ENCODE results near the gene TEX22.
"Not testable (repeated sequence)": the region's sequence is repeated elsewhere in the genome, so short reads cannot be mapped to it uniquely, and the experiment has no call there.

Gene TEX22, protein sequence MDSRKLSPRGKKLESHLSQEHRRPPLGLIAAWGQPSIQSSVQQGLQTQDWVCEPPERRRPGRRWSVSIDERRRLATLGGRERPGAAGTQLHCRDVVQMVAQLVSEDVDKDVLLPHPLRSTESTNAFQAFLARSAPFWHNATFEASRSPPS

DNA sequence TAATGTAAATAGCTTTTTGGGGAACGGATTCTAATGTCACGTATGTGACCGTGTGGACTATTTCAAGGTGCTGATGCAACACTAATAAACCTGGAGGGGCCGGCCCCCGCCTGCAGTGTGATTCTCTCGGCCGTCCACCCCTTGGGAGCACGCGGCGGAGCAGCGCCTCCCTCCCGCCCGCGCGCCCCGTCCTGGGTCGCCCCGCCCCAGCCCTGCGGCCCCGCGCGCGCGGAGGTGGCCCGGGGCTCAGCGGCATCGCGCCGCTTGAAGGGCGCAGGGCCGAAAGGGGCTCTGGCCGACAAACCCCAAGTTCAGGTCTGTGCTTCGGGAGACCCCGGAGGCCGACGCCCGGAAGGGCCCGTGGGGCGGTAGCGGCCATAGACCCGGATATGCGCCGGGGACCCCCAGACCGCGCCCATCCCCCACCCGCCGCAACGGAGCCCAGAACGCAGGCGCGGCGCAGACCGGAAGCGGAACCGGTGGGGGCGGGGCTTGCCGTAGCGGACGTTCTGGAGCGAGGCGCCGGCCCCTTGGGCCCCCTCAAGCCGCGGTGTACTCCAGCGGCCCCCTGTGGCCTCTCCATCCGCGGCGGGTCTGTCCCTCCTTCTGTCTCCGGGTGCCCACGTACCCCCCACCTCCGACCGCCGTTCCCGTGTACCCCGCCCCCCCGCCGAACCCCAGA is at the start of gene TEX22:
Gene TEX22 (plus strand): TSS at position 495 of the 682 bp plus-strand sequence. CDS start 803 bp downstream, outside the sequence.
- peak; percentile 79 for DNase-seq (ENCODE audit: low spot score)

DNA sequence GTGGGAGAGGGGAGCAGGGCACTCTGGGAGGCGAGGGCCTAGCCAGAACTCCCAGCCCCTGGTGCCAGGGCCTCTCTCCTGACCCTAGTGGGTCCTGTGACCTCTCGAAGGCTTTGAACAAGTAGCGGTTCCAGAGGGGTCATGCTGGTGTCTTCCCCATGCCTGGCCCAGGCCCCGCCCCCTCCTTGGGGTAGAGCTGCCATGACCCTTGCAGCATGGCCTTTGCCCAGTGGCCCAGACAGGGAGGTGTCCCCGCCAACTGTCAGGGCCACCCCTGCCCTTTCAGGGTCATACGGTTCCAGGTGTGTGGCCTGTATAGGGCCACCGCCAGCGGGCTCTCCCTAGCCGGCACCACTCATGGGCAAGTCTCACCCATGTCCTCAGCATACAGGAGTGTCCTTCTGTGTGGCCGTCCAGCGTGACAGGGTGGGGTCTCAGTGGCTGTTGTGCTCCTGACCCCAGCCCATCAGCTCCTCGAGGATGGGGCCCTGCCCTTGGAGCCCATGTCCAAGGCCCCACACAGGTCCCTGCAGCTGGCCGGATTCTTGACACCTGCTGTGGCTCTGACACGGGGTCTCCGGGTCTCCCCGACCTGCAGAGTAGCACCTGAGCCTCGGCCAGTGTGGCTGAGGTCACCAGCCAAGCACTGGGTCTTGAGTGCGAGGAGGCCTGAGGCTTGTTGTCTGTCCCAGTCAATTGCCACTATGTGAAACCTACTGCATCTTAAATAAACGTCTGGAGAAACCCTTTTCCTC is 49.2 kb upstream of the TEX22 start:
- no peak for DNase-seq (ENCODE audit: low spot score)

DNA sequence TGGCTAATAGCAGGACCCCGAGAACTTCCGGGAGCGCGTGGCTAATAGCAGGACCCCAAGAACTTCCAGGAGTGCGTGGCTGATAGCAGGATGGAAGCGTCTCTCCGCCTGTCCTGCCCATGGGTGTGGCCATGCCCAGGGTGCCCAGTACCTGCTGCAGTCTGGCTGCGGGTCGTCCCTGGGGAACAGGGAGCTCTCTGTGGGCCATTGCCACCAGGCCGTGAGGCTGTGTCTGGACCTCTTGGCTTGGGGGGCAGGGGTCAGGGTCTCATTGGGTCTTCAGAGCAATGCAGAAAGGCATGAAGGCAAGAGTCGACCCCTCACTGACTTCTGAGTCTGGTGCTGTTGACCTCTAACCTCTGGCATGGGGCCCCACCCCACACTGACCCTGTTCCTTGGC is 48.3 kb upstream of the TEX22 start:
- no peak for DNase-seq (ENCODE audit: low spot score)

DNA sequence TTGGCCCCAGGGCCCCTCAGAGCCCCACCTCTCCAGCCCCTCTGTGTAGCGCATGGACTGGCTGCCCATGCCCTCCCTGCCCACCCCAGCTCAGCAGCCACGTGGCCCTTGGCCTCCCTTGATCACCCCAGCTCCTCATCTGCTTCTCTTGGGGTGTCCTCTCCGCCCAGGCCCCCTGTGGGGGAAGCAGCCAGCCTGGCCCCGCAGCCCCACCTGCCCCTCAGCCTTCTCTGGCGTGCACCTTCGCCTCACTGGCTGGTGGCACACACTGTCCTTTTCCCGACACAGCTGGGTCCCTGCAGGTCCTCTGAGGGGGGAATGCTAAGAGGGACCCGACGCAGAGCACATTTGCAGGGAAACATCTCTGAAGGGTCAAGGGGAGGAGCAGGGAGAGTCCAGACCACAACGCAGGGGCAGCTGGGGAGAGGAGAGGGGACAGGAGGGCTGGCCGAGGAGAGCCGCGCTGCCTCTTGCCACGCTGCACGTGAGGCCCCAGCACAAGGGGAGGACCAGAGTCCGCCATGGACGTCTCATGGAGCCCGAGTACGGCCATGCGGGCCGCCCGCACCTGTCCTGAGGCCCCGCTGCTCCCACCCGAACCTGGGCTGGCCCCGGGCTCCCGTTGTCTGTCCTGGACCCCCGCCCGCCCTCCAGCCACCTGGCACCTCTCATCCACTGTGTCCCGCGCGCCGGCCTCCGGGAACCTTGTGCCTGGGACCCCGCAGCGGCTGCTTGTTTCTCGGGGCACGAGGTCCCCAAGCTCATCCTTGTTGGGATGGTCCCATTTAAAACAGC is 47.7 kb upstream of the TEX22 start:
- DNase-seq (ENCODE audit: low spot score) = no peak

DNA sequence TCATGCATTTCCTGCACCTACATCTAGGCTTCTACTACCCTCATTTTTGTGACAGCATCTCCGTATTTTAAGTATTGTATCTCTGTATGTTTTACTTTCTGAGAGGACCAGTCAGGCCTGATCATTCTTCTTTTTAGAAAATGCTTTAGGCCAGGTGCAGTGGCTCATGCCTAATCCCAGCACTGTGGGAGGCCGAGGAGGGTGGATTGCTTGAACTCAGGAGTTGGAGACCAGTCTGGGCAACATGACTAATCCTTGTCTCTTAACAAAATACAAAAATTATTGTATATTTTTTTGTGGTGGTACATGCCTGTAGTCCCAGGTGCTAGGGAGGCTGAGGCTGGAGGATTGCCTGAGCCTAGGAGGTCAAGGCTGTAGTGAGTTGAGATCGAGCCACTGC is 46.9 kb upstream of the TEX22 start:
- DNase-seq (ENCODE audit: low spot score) = no peak

DNA sequence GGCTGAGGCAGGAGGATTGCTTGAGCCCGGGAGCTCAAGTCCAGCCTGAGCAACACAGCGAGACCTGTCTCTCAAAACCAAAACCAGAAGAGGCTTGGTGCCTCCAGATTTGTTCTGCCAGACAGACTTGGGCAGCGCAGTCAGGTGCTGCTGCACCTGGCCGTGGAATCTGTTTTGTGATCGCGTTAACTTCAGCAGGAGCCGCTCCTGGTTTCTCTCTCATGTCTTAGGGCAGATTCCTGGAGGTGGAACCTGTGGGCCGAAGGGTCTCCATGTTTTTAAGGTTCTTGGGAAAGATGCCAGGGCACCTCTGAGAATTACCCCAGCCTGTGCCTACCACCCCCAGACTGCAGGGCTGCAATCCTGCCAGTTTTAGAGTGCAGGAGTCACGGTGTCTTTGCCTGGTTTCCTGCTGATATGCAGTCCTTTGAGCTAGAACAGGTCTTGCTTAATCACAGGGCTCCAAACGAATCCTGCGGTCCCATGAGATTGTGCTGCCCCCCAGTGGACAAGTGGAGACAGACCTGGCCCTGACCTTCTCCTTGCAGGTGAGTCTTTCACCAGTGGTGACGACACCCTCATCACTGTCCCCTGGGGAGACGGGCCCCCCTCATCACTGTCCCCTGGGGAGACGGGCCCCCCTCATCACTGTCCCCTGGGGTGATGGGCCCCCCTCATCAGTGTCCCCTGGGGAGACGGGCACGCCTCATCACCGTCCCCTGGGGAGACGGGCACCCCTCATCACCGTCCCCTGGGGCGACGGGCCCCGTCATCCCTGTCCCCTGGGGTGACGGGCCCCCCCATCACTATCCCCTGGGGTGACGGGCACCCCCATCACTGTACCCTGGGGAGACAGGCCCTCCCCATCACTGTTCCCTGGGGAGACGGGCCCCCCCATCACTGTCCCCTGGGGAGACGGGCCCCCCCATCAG is 46.2 kb upstream of the TEX22 start:
- peak; percentile 82 for DNase-seq (ENCODE audit: low spot score)

DNA sequence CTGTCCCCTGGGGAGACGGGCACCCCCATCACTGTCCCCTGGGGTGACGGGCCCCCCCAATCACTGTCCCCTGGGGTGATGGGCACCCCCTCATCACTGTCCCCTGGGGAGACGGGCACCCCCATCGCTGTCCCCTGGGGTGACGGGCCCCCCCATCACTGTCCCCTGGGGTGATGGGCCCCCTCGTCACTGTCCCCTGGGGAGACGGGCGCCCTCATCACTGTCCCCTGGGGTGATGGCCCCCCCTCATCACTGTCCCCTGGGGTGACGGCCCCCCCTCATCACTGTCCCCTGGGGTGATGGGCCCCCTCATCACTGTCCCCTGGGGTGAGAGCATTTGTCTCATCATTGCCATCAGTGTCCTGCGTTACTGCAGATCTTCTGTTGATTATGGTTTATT is 45.2 kb upstream of the TEX22 start:
- DNase-seq (ENCODE audit: low spot score) = no peak

DNA sequence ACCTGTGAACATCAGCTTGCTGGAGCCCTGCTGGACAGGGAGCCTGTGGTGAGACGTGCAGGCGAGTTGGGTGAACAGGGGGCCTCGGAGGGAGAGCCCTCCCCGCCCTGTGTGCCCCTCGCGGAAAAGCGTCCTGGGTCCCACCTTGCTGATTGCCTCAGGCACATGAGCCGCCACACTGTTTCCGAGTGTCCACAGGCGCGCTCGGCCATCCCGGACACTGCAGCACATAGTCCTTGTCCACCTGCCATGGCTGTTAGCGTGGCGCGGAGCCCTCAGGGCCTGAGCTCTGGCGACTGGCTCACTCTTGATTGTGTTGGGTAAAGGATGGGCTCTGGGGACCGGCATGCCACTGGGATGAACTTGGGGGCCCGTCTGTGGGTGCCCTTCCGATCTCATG is 43.8 kb upstream of the TEX22 start:
- DNase-seq (ENCODE audit: low spot score) = no peak

DNA sequence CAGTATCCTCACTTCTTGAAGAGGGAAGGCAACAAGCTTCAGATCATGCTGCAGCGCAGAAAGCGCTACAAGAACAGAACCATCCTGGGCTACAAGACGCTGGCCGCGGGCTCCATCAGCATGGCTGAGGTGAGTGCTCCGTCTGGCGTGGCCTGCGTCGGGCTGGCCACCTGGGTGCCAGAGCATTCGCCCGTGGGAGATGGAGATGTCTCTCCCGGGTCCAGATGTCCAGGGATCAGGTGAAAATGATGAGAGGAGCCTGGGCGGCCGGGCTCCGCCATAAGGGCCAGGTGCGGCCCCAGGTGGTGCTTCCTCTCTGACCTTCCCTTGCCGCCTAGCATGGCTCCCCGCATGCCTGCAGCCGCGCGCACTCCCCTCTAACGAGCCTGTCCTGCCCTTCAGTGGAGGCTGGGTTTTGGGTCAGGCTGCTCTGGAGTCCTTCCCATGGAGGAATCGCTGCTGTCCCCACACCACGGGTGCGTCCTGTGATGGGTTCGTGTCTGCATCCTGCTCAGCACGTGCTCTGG is 43.2 kb upstream of the TEX22 start:
- DNase-seq (ENCODE audit: low spot score) = no peak

DNA sequence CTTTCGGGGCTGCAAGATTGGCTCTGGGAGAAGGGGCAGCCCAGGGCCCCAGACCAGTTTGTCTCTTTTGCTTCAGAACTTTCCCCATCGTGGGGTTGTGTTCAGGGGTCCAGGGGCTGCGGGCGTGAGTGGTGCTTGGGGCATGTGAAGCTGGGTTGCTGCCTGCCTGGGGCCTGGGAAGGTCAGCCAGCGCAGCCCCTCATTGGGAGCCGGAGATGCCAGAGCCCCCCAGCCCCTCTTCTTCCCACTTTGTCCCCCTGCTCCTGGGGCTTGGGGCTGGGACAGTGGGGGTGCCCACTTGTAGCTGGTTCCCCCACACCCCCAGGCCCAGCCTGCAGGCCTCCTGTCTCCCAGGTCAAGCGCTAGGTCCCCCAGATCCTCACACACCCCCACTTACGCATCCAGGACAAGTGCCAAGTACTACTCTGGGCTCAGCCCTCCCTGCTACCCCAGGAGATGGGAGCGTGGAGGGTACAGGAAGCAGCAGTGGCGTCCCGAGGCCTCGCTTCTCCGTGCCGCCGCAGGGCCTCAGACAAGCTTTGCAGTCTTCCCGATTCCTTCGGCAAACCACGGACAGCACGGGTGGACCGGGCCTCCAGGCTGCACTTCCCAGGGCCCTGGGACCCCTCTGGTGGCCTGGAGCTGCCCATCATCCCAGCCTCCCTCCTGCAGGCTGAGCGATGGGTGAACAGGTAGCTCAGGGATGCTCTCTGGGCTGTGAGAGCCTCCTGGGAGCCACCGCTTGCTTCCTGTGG is 42.3 kb upstream of the TEX22 start:
- DNase-seq (ENCODE audit: low spot score) = no peak

DNA sequence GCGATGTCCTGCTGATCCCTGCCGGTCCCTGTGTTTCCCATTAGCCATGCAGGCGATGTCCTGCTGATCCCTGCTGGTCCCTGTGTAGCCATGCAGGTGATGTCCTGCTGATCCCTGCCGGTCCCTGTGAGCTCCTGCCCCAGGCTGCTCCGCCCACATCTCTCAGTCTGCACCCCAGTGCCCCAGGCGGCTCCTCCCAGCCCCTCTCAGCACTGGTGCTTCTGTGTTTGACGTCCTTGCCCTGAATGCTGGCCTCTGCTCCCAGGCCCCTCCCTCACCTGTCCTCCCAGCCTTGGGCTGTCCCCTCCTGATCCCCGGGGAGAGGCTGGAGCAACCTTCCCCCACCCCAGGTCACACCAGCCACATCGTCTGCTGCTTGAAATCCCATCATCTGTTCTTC is 41.4 kb upstream of the TEX22 start:
- DNase-seq (ENCODE audit: low spot score) = no peak

DNA sequence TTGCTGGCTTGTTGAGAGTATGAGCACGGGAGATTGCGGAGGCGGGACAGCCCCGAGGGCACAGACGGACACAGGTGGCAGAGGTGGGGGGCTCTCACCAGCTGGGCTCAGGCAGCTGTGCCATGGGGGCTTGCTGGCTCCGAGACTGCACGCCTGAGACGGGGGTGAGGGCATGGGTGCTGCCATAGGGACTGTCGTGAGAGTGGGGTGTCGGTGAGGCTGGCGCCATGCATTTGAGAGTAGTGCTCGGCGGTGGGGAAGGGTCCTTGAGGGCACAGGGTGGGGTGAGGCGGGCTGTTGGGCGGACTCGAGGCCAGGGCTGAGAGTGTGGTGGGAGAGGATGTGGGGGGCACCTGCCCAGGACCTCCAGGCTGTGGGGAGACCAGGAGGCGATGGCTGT is 40.7 kb upstream of the TEX22 start:
- DNase-seq (ENCODE audit: low spot score) = no peak

DNA sequence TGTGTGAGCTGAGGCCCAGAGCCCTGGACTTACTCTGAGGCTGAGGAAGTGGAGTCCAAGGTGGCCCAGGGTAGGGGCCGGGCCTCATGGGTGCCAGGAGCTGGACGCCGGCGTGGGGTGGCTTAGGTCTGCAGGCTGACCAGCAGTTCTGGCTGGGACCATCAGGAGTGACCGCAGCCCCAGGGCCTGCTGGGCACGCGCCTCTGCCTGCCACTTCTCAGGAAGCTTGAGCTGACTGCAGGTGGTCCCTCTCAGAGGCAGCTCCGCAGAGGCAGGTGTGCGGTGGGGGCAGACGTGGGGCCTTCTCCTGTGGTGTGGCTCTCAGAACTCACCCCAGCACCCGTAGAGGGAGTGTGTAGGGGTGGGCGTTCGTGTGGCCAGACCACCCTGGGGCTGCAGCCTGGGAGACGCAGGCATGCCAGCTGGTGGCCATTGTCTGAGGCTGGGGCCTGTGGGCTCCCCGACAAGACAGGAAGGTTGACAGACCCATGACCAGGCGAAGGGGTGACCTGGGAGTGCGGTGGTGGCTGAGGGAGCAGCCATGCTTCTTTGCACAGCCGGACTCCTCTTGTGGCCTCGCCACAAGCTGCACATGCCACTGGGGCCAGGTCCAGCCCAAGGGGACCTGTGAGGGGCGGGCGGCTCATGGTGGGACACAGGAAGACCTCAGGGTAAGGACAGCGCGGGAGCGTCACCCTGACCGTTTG is 40.0 kb upstream of the TEX22 start:
- no peak for DNase-seq (ENCODE audit: low spot score)

DNA sequence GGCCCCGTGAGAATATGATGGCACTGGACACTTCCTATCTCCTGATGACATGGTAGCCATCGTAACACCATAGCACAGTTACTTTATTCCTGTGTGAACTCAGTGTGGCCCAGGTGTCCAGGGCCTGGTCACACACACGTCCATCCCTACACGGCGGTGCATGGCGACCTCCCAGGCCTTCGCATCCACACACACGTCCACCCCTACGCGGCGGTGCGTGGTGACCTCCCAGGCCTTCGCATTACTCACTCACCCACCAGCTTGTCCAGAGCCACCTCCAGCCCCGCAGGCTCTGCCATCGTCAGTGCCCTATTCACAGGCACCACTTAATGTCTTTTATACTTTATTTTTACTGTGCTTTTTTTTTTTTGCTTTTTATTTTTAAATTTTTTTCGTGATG is 39.4 kb upstream of the TEX22 start:
- DNase-seq (ENCODE audit: low spot score) = no peak

DNA sequence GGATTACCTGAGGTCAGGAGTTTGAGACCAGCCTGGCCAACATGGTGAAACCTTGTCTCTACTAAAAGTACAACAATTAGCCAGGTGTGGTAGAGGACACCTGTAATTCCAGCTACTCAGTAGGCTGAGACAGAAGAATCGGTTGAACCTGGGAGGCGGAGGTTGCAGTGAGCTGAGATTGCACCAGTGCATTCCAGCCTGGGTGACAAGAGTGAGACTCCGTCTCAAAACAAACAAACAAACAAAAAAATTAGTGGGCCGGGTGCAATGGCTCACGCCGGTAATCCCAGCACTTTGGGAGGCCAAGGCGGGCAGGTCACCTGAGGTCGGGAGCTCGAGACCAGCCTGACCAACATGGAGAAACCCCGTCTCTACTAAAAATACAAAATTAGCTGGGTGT is 36.9 kb upstream of the TEX22 start:
- not testable (repeated sequence) for DNase-seq (ENCODE audit: low spot score)

DNA sequence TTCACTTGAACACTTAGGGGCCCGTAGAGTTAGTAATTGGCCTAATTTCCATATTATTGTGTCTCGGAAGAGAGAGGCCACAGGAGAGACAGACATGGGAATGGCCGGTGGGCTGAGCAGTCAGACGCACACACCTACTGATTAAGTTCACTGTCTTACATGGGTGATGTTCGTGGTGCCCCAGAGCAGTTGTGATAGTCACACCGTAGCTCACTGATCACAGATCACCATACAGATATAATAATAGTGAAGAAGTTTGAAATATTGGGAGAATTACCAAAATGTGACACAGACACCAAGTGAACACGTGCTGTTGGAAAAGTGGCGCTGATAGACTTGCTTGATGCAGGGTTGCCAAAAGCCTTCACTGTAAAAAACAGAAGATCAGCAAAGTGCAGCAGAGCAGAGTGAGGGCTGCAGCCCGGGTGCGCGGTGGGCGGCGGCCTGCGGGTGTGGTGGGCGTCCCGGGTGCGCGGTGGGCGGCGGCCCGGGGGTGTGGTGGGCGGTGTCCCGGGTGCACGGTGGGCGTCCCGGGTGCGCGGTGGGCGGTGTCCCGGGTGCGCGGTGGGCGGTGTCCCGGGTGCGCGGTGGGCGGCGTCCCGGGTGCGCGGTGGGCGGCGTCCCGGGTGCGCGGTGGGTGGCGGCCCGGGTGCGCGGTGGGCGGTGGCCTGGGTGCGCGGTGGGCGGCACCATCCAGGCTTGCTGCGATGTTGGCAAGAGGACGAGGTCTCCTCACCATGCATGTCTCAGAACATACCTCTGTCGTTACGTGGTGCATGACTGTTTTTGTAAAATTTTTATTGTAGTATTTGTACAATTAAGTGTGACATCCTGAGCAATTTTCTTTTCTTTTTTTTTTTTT is 34.3 kb upstream of the TEX22 start:
- no peak for DNase-seq (ENCODE audit: low spot score)

DNA sequence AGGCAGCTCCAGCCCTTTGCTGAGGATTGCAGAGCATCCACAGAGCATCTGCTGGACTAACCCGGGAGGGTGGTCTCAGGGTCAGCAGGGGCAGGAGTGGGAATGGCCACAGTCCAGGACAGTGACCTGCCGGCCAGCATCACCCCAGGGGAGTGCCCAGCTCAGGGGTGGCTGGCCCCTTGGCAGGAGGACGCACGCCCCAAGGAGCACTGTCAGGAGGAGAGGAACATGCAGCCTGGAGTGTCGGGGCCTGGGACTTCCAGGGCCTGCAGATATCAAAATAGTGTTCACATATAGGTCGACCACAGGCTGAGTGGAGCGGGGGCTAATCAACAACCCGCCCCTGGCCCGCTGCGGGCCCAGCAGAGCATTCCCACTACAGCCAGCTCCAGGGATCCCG is 33.2 kb upstream of the TEX22 start:
- no peak for DNase-seq (ENCODE audit: low spot score)

DNA sequence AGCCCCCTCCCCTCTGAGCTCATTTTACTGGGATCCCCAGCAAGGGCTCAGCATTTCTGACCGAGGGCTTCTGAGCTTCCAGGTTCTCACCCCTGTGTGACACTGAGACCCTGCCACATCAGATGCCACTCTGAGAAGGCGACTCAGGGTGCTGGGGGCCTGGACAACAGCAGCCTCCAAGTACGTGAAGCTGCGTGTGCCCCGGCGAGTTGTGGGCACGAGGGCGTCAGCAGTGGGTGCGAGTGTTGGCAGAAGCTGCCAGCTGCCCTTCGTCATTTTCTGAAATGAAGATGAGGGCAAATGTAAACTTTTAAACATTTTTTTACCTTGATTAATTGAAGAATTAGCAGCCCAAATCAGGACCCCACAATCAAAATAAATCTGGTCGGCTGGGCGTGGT is 32.7 kb upstream of the TEX22 start:
- DNase-seq (ENCODE audit: low spot score) = no peak
